Uterus (tissue), 4 donors: Measurements from ENCODE around the gene PLCG2. TPM values are rescaled to one million over a fixed set of nuclear protein-coding genes. Genes with fewer than 3 reads are reported as not detected.

Experiments used
- DNase-seq, 2 donors: peaks; one replicate each; pipeline ENCODE4 v3.0.0-alpha.2; 2019 to 2020
- H3K27ac ChIP-seq, 2 donors: fragments of 200-600 bp; sonication (generic); 1 replicate in 1 of 2; 2 replicates in 1 of 2; pipeline ENCODE4 v1.5.1; 2016 to 2018
- H3K27me3 ChIP-seq, 2 donors: fragments of 200-600 bp; sonication (generic); one replicate each; pipeline ENCODE4 v1.5.1; 2018 to 2019; ENCODE audit warnings: control low read depth in 1 of 2
- H3K36me3 ChIP-seq, 2 donors: fragments of 200-600 bp; sonication (generic); one replicate each; pipeline ENCODE4 v1.5.1; 2019; ENCODE audit warnings: control low read depth in 1 of 2
- H3K4me1 ChIP-seq, 2 donors: fragments of 200-600 bp; sonication (generic); one replicate each; pipeline ENCODE4 v1.5.1; 2018 to 2019; ENCODE audit warnings: control low read depth in 1 of 2
- H3K4me3 ChIP-seq, 2 donors: fragments of 200-600 bp; sonication (generic); 1 replicate in 1 of 2; 2 replicates in 1 of 2; pipeline ENCODE4 v1.5.1; 2018 to 2019; ENCODE audit warnings: mild to moderate bottlenecking in 1 of 2
- H3K9me3 ChIP-seq, 2 donors: fragments of 200-600 bp; sonication (generic); one replicate each; pipeline ENCODE4 v1.5.1; 2019; ENCODE audit warnings: control low read depth in 1 of 2
- POLR2A ChIP-seq, 2 donors: fragments of 450-650 bp; IDR thresholded peaks; one replicate each; pipeline ENCODE4 v1.6.1; 2016; ENCODE audit warnings: antibody characterized with exemption in 2 of 2, mild to moderate bottlenecking in 1 of 2, moderate library complexity in 1 of 2
- intact Hi-C: fragments of 100-400 bp; cut with DNase I; formaldehyde crosslinking; loops from one replicate; pipeline ENCODE4 v1.15.1; 2023; ENCODE audit warnings: low total_unique reads
- total RNA-seq, 4 donors: library from RNA; depleted of rRNA in 3 of 4; stranded (reverse); fragments of >200 nt in 3 of 4; gene quantifications; one replicate each; pipeline versions ENCODE4 v1.1.0 to v1.2.4, GENCODE V29; 2014 to 2023
- TF ChIP-seq, protein P1 (sequence below), 4 experiments: fragments of 200-600 bp in 2 of 4; fragments of 450-650 bp in 2 of 4; sonication (generic) in 2 of 4; IDR thresholded peaks; one replicate each; pipeline ENCODE4 v1.5.1; 2016 to 2019; ENCODE audit warnings: antibody characterized with exemption in 4 of 4, mild to moderate bottlenecking in 2 of 4, moderate library complexity in 1 of 4
- donor health status: DM: yes; HTN: yes; CAD: no.

Gene PLCG2
- total RNA-seq, 4 donors from 2014 or later: 11.2 to 39.4 (median 18.8) TPM

DNA sequence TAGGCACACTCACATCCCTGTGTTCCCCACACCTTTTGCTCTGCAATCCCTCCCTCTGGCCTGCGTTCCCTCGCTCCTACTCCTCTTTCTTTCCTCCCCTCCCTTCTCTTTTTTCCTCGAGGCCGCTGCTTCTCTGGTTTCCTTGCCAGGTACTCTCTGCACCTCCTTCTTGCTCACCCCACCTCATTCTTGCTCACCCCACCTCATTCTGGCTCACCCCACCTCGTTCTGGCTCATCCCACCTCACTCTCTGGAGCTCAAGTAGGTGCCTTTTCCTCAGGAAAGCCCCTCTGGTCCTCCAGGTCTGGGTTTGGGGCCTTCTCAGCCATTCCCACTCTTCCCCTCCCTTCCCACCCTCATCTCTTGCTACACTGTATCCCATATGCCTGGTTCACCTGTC is 103.5 kb downstream of the PLCG2 start:
- intact Hi-C loops: no loop called here
- Histone ChIP-seq H3K27me3 (no peaks in the 10 kb centered on the region), H3K4me1 (no peaks in the 10 kb centered on the region), H3K36me3 (no peaks in the 10 kb centered on the region), H3K4me3 (no peak overlapping the region), H3K9me3 (no peaks in the 10 kb centered on the region), H3K27ac (no peak overlapping the region)
- no peak for DNase-seq
- TF ChIP-seq, protein P1, sequence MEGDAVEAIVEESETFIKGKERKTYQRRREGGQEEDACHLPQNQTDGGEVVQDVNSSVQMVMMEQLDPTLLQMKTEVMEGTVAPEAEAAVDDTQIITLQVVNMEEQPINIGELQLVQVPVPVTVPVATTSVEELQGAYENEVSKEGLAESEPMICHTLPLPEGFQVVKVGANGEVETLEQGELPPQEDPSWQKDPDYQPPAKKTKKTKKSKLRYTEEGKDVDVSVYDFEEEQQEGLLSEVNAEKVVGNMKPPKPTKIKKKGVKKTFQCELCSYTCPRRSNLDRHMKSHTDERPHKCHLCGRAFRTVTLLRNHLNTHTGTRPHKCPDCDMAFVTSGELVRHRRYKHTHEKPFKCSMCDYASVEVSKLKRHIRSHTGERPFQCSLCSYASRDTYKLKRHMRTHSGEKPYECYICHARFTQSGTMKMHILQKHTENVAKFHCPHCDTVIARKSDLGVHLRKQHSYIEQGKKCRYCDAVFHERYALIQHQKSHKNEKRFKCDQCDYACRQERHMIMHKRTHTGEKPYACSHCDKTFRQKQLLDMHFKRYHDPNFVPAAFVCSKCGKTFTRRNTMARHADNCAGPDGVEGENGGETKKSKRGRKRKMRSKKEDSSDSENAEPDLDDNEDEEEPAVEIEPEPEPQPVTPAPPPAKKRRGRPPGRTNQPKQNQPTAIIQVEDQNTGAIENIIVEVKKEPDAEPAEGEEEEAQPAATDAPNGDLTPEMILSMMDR (IDR thresholded peaks at IDR 0.05): no peak
- no peak for TF ChIP-seq POLR2A (IDR thresholded peaks at IDR 0.05)

DNA sequence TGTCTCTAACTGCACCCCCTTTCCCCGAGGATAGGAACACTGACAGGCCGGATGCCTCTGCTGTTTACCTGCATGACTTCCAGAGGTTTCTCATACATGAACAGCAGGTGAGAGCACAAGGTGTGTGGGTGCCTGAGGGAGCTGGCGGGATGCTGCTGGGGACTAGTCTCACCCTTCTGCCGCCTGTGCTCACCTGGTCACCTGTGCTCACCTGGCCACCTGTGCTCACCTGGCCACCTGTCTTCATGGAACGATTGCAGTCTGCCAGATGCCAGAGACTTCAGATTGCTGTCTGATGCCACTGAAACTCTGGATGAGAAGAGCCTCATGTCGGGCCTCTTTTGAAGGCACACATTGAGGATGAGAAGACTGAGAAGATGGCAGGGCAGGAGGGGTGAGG is 104.1 kb downstream of the PLCG2 start:
- intact Hi-C loops: no loop called here
- Histone ChIP-seq H3K36me3 (no peaks in the 10 kb centered on the region), H3K4me3 (no peak overlapping the region), H3K27me3 (no peaks in the 10 kb centered on the region), H3K4me1 (no peaks in the 10 kb centered on the region), H3K27ac (no peak overlapping the region), H3K9me3 (no peaks in the 10 kb centered on the region)
- no peak for TF ChIP-seq POLR2A (IDR thresholded peaks at IDR 0.05)
- TF ChIP-seq, protein P1 (IDR thresholded peaks at IDR 0.05): no peak
- DNase-seq: no peak

DNA sequence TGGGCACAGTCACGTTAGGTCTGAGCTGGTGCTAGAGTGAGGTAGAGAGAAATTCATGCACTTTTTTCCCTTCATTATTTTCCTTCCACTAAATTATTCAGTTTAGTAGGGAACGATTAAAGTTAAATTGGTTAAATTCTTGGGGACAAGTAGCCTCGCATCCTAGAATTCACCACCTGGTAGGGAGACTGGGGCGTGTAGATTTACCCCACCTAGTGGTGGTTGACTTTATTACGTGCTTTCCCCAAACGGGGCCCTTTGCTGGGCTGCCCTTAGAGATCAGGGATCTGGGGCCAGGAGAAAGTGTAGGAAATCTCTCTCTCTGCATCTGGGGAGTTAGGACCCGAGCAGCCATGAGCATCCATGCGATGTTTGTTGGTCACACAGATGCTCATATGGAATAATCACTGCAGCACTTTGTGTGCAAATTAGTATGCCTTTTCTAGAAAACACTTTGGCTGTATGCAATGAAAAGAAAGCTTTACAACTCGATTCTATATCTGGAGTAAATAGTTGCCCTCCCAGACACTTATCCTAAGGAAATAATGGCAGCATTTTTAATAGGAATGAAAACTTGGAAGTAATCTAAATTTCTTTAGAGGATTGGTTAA is 107.0 kb downstream of the PLCG2 start:
- TF ChIP-seq, protein P1 (IDR thresholded peaks at IDR 0.05): peak in 2 of 4 experiments; percentile 20 to 27
- TF ChIP-seq POLR2A (IDR thresholded peaks at IDR 0.05): no peak
- Histone ChIP-seq H3K4me1 (no peaks in the 10 kb centered on the region), H3K27me3 (no peaks in the 10 kb centered on the region), H3K4me3 (no peak overlapping the region), H3K9me3 (no peaks in the 10 kb centered on the region), H3K27ac (no peak overlapping the region), H3K36me3 (no peaks in the 10 kb centered on the region)
- intact Hi-C loops: no loop called here
- no peak for DNase-seq

DNA sequence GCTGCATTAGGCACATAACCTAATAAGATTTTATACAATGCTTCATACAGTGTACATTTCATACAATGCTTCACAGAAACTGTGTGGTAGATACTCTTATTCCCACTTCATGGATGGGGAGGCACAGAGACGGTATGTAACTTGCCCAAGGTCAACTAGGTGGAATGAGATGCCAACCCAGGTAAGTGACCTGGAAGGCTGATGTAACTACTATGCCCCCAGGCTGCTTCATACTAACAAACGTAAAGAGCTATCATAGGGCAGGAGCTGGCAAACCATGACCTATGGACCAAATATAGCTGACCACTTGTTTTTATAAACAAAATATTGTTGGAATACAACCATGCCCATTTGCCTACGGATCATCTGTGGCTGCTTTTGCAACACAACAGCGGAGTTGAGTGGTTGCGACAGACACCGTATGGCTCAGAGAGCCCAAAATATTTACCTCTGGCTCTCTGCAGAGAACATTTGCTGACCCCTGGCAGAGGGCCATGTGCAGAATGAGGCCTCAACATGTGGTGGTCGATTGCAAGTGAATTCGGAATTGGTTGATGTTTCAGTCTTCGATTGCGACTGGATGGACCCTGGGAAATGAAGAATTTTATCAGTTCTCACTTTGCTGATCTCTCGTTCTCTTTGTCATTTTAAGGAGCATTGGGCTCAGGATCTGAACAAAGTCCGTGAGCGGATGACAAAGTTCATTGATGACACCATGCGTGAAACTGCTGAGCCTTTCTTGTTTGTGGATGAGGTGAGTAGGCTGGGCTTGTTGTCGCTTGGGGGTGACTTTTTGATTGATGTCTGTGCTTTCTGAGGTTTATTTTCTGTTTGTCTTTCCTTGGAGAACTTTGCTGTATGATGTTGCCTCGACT is 109.7 kb downstream of the PLCG2 start:
- no peaks in the 10 kb centered on the region for H3K9me3 ChIP-seq
- H3K4me3 ChIP-seq: no peak overlapping the region
- no peaks in the 10 kb centered on the region for H3K36me3 ChIP-seq
- H3K27ac ChIP-seq: no peak overlapping the region
- TF ChIP-seq, protein P1 (IDR thresholded peaks at IDR 0.05): no peak
- no peak for TF ChIP-seq POLR2A (IDR thresholded peaks at IDR 0.05)
- no peaks in the 10 kb centered on the region for H3K27me3 ChIP-seq
- H3K4me1 ChIP-seq: no peaks in the 10 kb centered on the region
- no peak for DNase-seq
- intact Hi-C loops: no loop called here

DNA sequence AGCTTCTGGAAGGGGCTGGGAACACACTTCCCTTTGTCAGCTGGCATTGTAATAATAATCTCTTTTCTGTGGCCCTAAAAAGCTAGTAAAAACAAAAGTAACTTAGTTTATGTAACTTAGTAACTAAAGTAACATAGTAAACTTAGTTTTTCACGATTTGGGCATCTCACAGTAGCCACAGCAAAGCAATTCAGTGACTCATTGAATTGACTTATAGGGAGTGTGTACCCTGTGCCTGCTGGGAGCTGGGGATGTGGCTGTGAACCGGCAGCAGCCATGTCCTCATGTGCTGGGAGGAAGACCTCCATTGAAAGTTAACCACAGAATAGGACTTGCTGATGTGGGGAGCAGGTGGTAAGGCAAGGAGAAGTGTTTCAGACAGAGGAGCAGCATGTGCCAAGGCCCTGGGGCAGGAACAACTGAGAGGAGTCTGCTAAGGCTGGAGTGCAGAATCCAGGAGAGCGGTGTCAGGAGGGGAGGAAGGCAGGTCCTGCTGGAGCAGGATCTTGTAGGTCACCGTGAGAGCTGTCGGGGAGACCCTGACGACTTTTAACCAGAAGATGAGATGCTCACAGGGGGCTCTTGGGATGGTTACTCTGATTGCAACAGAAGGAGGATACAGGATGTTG is 112.8 kb downstream of the PLCG2 start:
- Histone ChIP-seq H3K4me3 (no peak overlapping the region), H3K27ac (no peak overlapping the region), H3K4me1 (no peaks in the 10 kb centered on the region), H3K36me3 (no peaks in the 10 kb centered on the region), H3K9me3 (no peaks in the 10 kb centered on the region), H3K27me3 (no peaks in the 10 kb centered on the region)
- TF ChIP-seq, protein P1 (IDR thresholded peaks at IDR 0.05): no peak
- TF ChIP-seq POLR2A (IDR thresholded peaks at IDR 0.05): no peak
- no peak for DNase-seq
- intact Hi-C loops: no loop called here
